Panc1 (cell line): ENCODE data around the gene GEMIN4. TPM values are rescaled to one million over a fixed set of nuclear protein-coding genes. Genes with fewer than 3 reads are reported as not detected.

Source experiments
- ATAC-seq: fragments of 200-7000 bp; cut with Tn5 transposase; 2 replicates; pipeline ENCODE4 v1.9.1; 2020; ENCODE audit warnings: mild to moderate bottlenecking, moderate library complexity
- BruUV-seq: library from RNA; stranded (reverse); fragments of 400-500 nt; replicated peaks from 2 replicates; lab custom pipeline; 2021; lab: Mats Ljungman, UMichigan
- CTCF ChIA-PET: fragments of 300-600 bp; sonication (Branson Sonifier 250); formaldehyde crosslinking; loops from one replicate; lab custom pipeline; 2022; ENCODE audit warnings: antibody characterized with exemption; lab: Charles Lee
- POLR2A ChIA-PET: fragments of 300-600 bp; sonication (Branson Sonifier 250); formaldehyde crosslinking; loops from one replicate; lab custom pipeline; 2022; ENCODE audit warnings: antibody characterized with exemption; lab: Charles Lee
- DNase-seq: peaks from one replicate; pipeline ENCODE4 v3.0.0-alpha.2; 2010; ENCODE audit warnings: low read depth, low spot score
- H3K27ac ChIP-seq: 2 replicates; pipeline ENCODE4 v1.5.1; 2011; ENCODE audit warnings: mild to moderate bottlenecking, low read length, inconsistent platforms
- H3K27me3 ChIP-seq: fragments of 200-500 bp; sonication (Bioruptor generic); 2 replicates; pipeline ENCODE4 v1.6.0; 2014; ENCODE audit warnings: low read length, inconsistent platforms; ENCODE audit not compliant: control insufficient read depth, insufficient read depth
- H3K36me3 ChIP-seq: fragments of 200-500 bp; sonication (Bioruptor generic); 2 replicates; pipeline ENCODE4 v1.5.1; 2014; ENCODE audit warnings: inconsistent platforms, mild to moderate bottlenecking, low read length, moderate library complexity; ENCODE audit not compliant: control insufficient read depth, insufficient read depth
- H3K4me1 ChIP-seq: 2 replicates; pipeline ENCODE4 v1.5.1; 2011; ENCODE audit warnings: inconsistent platforms, mild to moderate bottlenecking, low read length, moderate library complexity; ENCODE audit not compliant: control insufficient read depth, insufficient read depth
- H3K4me3 ChIP-seq, 2 experiments: 2 replicates each; pipeline ENCODE4 v1.5.1; 2011 to 2012; ENCODE audit warnings: low read depth in 2 of 2, low read length in 2 of 2, mild to moderate bottlenecking in 2 of 2, inconsistent platforms in 1 of 2, moderate library complexity in 1 of 2
- H3K9me3 ChIP-seq: fragments of 200-500 bp; sonication (Bioruptor generic); 2 replicates; pipeline ENCODE4 v1.5.1; 2014; ENCODE audit warnings: low read depth, mild to moderate bottlenecking, inconsistent platforms, low read length, moderate library complexity; ENCODE audit not compliant: control insufficient read depth, insufficient read depth
- CTCF ChIP-seq: fragments of 450-650 bp; IDR thresholded peaks from 2 replicates; pipeline ENCODE4 v1.5.1; 2017; ENCODE audit warnings: mild to moderate bottlenecking
- POLR2AphosphoS5 ChIP-seq: IDR thresholded peaks from 2 replicates; pipeline ENCODE4 v1.6.1; 2012; ENCODE audit warnings: mild to moderate bottlenecking, low read depth, low read length, moderate library complexity
- REST ChIP-seq, 2 experiments: IDR thresholded peaks; 2 replicates each; pipeline ENCODE4 v1.6.1; 2011 to 2012; ENCODE audit warnings: low read depth in 2 of 2, control low read depth in 1 of 2, low read length in 1 of 2, mild to moderate bottlenecking in 1 of 2, moderate library complexity in 1 of 2; ENCODE audit not compliant: insufficient read depth in 1 of 2
- SIN3A ChIP-seq: IDR thresholded peaks from 2 replicates; pipeline ENCODE4 v1.6.1; 2012; ENCODE audit warnings: low read depth, mild to moderate bottlenecking, low read length, moderate library complexity, borderline replicate concordance; ENCODE audit not compliant: insufficient read depth
- TCF7L2 ChIP-seq: IDR thresholded peaks from 2 replicates; pipeline ENCODE4 v1.6.1; 2011; ENCODE audit warnings: mild to moderate bottlenecking, low read depth, low read length, inconsistent platforms
- in situ Hi-C: cut with HindIII; loops from 2 replicates; pipeline ENCODE4 v1.10.0; 2016; ENCODE audit warnings: low sequenced_read_pairs, low pct_unique_long_range_greater_than_20kb
- intact Hi-C: fragments of 100-400 bp; cut with micrococcal nuclease; formaldehyde crosslinking; loops from one replicate; pipeline ENCODE4 v1.10.0; 2022; ENCODE audit not compliant: unreplicated experiment
- total RNA-seq: library from RNA; stranded (reverse); gene quantifications from one replicate; pipeline ENCODE4 v1.2.1, GENCODE V29; 2021; ENCODE audit not compliant: unreplicated experiment

GEMIN4 gene
- total RNA-seq, 1 experiment from 2014 or later: 34.9 TPM

- ChIA-PET POLR2A (no interaction called here), CTCF (no interaction called here)
- DNase-seq (no peak), ATAC-seq (no peak)
- peaks cover 17% of the 10 kb centered on the region for H3K4me1 ChIP-seq
- BruUV-seq: no TSS peak
- no peaks in the 10 kb centered on the region for H3K27me3 ChIP-seq
- no peak overlapping the region for H3K27ac ChIP-seq
- TF ChIP-seq CTCF (no peak), SIN3A (no peak), REST (IDR thresholded peaks at IDR 0.05; ENCODE audit: insufficient read depth in 1 of 2, low read depth in 2 of 2, low read length in 1 of 2) (no peak), POLR2AphosphoS5 (no peak), TCF7L2 (no peak)
- no peaks in the 10 kb centered on the region for H3K9me3 ChIP-seq
- intact Hi-C loops: loop anchor here (5.0 kb wide), 1 partner anchor 184 kb away; no protein-coding TSS in a partner anchor
- no peak overlapping the region for H3K4me3 ChIP-seq
- in situ Hi-C loops: no loop called here
- H3K36me3 ChIP-seq: no peaks in the 10 kb centered on the region; the same call in 1 of the 2 replicates
Measured at GRCh38 chr17:798246-798645, 46.2 kb upstream of the GEMIN4 start.

GRCh38 chr17:797236-797840 is 45.3 kb upstream of the GEMIN4 start:
- ChIA-PET POLR2A (no interaction called here), CTCF (no interaction called here)
- no peak overlapping the region for H3K27ac ChIP-seq
- DNase-seq (no peak), ATAC-seq (no peak)
- H3K4me1 ChIP-seq: peaks cover 17% of the 10 kb centered on the region
- no peaks in the 10 kb centered on the region for H3K27me3 ChIP-seq
- in situ Hi-C loops: no loop called here
- H3K4me3 ChIP-seq: no peak overlapping the region
- TF ChIP-seq SIN3A (no peak), REST (IDR thresholded peaks at IDR 0.05; ENCODE audit: insufficient read depth in 1 of 2, low read depth in 2 of 2, low read length in 1 of 2) (no peak), TCF7L2 (no peak), POLR2AphosphoS5 (no peak), CTCF (no peak)
- intact Hi-C loops: loop anchor here (5.0 kb wide), 1 partner anchor 185 kb away; no protein-coding TSS in a partner anchor
- no TSS peak for BruUV-seq
- H3K36me3 ChIP-seq: no peaks in the 10 kb centered on the region; the same call in 1 of the 2 replicates
- no peaks in the 10 kb centered on the region for H3K9me3 ChIP-seq
